Uterus (tissue), 2 donors: ENCODE measurements around the gene SV2B.
"Not testable (repeated sequence)": the region's sequence is repeated elsewhere in the genome, so short reads cannot be mapped to it uniquely, and the experiment has no call there.

Experiments
- POLR2A ChIP-seq, 2 donors: fragments of 450-650 bp; IDR thresholded peaks; one replicate each; pipeline ENCODE4 v1.6.1; 2016; ENCODE audit warnings: antibody characterized with exemption in 2 of 2, mild to moderate bottlenecking in 1 of 2, moderate library complexity in 1 of 2
- TF ChIP-seq, protein P1 (sequence below), 4 experiments: fragments of 200-600 bp in 2 of 4; fragments of 450-650 bp in 2 of 4; sonication (generic) in 2 of 4; IDR thresholded peaks; one replicate each; pipeline ENCODE4 v1.5.1; 2016 to 2019; ENCODE audit warnings: antibody characterized with exemption in 4 of 4, mild to moderate bottlenecking in 2 of 4, moderate library complexity in 1 of 4

DNA sequence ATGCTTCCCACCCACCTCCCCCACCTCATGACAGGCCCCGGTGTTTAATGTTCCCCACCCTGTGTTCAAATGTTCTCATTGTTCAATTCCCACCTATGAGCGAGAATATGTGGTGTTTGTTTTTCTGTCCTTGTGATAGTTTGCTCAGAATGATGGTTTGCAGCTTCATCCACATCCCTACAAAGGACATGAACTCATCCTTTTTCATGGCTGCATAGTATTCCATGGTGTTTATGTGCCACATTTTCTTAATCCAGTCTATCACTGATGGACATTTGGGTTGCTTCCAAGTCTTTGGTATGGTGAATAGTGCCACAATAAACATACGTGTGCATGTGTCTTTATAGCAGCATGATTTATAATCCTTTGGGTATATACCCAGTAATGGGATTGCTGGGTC is 244.9 kb downstream of the SV2B start:
- TF ChIP-seq, protein P1, sequence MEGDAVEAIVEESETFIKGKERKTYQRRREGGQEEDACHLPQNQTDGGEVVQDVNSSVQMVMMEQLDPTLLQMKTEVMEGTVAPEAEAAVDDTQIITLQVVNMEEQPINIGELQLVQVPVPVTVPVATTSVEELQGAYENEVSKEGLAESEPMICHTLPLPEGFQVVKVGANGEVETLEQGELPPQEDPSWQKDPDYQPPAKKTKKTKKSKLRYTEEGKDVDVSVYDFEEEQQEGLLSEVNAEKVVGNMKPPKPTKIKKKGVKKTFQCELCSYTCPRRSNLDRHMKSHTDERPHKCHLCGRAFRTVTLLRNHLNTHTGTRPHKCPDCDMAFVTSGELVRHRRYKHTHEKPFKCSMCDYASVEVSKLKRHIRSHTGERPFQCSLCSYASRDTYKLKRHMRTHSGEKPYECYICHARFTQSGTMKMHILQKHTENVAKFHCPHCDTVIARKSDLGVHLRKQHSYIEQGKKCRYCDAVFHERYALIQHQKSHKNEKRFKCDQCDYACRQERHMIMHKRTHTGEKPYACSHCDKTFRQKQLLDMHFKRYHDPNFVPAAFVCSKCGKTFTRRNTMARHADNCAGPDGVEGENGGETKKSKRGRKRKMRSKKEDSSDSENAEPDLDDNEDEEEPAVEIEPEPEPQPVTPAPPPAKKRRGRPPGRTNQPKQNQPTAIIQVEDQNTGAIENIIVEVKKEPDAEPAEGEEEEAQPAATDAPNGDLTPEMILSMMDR (IDR thresholded peaks at IDR 0.05) = not testable (repeated sequence)
- TF ChIP-seq POLR2A (IDR thresholded peaks at IDR 0.05) = not testable (repeated sequence)
